Ectodermal cell (in vitro differentiated cells): ENCODE results near the gene NEK3.
"Not testable (repeated sequence)": the region's sequence is repeated elsewhere in the genome, so short reads cannot be mapped to it uniquely, and the experiment has no call there.

Experiments
- H3K27ac ChIP-seq: 2 replicates; pipeline ENCODE4 v1.7.0; 2013; ENCODE audit warnings: mild to moderate bottlenecking, low read depth, low read length; ENCODE audit not compliant: insufficient read depth, poor library complexity, severe bottlenecking
- H3K27me3 ChIP-seq: 2 replicates; pipeline ENCODE4 v1.7.0; 2013; ENCODE audit warnings: mild to moderate bottlenecking, low read length; ENCODE audit not compliant: insufficient read depth, control insufficient read depth, poor library complexity, severe bottlenecking
- H3K36me3 ChIP-seq: one replicate; pipeline ENCODE4 v1.7.0; 2013; ENCODE audit warnings: low read length; ENCODE audit not compliant: control insufficient read depth, insufficient read depth
- H3K4me1 ChIP-seq: one replicate; pipeline ENCODE4 v1.7.0; 2013; ENCODE audit warnings: low read length; ENCODE audit not compliant: control insufficient read depth, insufficient read depth
- H3K4me3 ChIP-seq: 2 replicates; pipeline ENCODE4 v1.7.0; 2013; ENCODE audit warnings: low read depth, low read length, control low read depth; ENCODE audit not compliant: insufficient read depth
- H3K9me3 ChIP-seq: 2 replicates; pipeline ENCODE4 v1.7.0; 2013; ENCODE audit warnings: mild to moderate bottlenecking, low read length, moderate library complexity; ENCODE audit not compliant: control insufficient read depth
- WGBS, 2 experiments: methylation state at CpG; one replicate each; pipeline ENCODE4 v1.1.7; 2013; ENCODE audit warnings: missing lambda C conversion rate in 2 of 2; 5-methylcytosine and 5-hydroxymethylcytosine counted together

Gene NEK3

GRCh38 chr13:52125547-52125946 is 33.9 kb downstream of the NEK3 start:
- Histone ChIP-seq H3K4me1 (no peaks in the 10 kb centered on the region), H3K27ac (no peak overlapping the region), H3K36me3 (no peaks in the 10 kb centered on the region), H3K9me3 (no peaks in the 10 kb centered on the region), H3K4me3 (no peak overlapping the region), H3K27me3 (peaks cover 8% of the 10 kb centered on the region)
- 88 to 91% methylated on average over 3 of the region's 3 CpGs for WGBS, 2 experiments

- no peak overlapping the region for H3K27ac ChIP-seq
- no peaks in the 10 kb centered on the region for H3K36me3 ChIP-seq
- WGBS, 2 experiments, result 77 to 88% methylated on average over 3 of the region's 3 CpGs
- H3K4me1 ChIP-seq, result no peaks in the 10 kb centered on the region
- no peaks in the 10 kb centered on the region for H3K9me3 ChIP-seq
- no peak overlapping the region for H3K4me3 ChIP-seq
- H3K27me3 ChIP-seq, result no peaks in the 10 kb centered on the region
These were observed 40.8 kb downstream of the NEK3 start for GRCh38 chr13:52118595-52118994.

- no peak overlapping the region for H3K4me3 ChIP-seq
- no peaks in the 10 kb centered on the region for H3K27me3 ChIP-seq
- H3K4me1 ChIP-seq, result no peaks in the 10 kb centered on the region
- WGBS, 2 experiments, result 93% methylated on average over 2 of the region's 2 CpGs
- H3K9me3 ChIP-seq, result no peaks in the 10 kb centered on the region
- H3K27ac ChIP-seq, result no peak overlapping the region
- H3K36me3 ChIP-seq, result no peaks in the 10 kb centered on the region
These were observed 41.3 kb downstream of the NEK3 start for GRCh38 chr13:52118095-52118494.

- H3K4me1 ChIP-seq, result no peaks in the 10 kb centered on the region
- no peak overlapping the region for H3K27ac ChIP-seq
- H3K27me3 ChIP-seq, result no peaks in the 10 kb centered on the region
- WGBS, 2 experiments, result 87 to 89% methylated on average over 1 of the region's 1 CpG
- no peaks in the 10 kb centered on the region for H3K9me3 ChIP-seq
- H3K4me3 ChIP-seq, result no peak overlapping the region
- H3K36me3 ChIP-seq, result no peaks in the 10 kb centered on the region
These were observed 46.8 kb downstream of the NEK3 start for GRCh38 chr13:52112591-52112990.

- no peak overlapping the region for H3K27ac ChIP-seq
- WGBS, 2 experiments, result 93 to 94% methylated on average over 1 of the region's 1 CpG
- no peaks in the 10 kb centered on the region for H3K4me1 ChIP-seq
- no peaks in the 10 kb centered on the region for H3K9me3 ChIP-seq
- no peaks in the 10 kb centered on the region for H3K27me3 ChIP-seq
- H3K4me3 ChIP-seq, result no peak overlapping the region
- no peaks in the 10 kb centered on the region for H3K36me3 ChIP-seq
These were observed 50.2 kb downstream of the NEK3 start for GRCh38 chr13:52109116-52109670.

GRCh38 chr13:52105841-52106240 is 53.6 kb downstream of the NEK3 start:
- no peaks in the 10 kb centered on the region for H3K9me3 ChIP-seq
- no peaks in the 10 kb centered on the region for H3K27me3 ChIP-seq
- H3K4me3 ChIP-seq, result no peak overlapping the region
- H3K27ac ChIP-seq, result no peak overlapping the region
- H3K36me3 ChIP-seq, result no peaks in the 10 kb centered on the region
- no peaks in the 10 kb centered on the region for H3K4me1 ChIP-seq
- 91 to 100% methylated on average over 1 of the region's 1 CpG for WGBS, 2 experiments

GRCh38 chr13:52104624-52105023 is 54.8 kb downstream of the NEK3 start:
- no peaks in the 10 kb centered on the region for H3K4me1 ChIP-seq
- no peaks in the 10 kb centered on the region for H3K36me3 ChIP-seq
- H3K27me3 ChIP-seq, result no peaks in the 10 kb centered on the region
- WGBS, 2 experiments, result 78% methylated on average over 1 of the region's 1 CpG; no CpG with 5 or more reads in 1 of the 2 experiments
- H3K4me3 ChIP-seq, result no peak overlapping the region
- H3K9me3 ChIP-seq, result no peaks in the 10 kb centered on the region
- no peak overlapping the region for H3K27ac ChIP-seq

- WGBS, 2 experiments, result 95 to 98% methylated on average over 5 of the region's 5 CpGs
- no peaks in the 10 kb centered on the region for H3K36me3 ChIP-seq
- H3K4me1 ChIP-seq, result no peaks in the 10 kb centered on the region
- no peak overlapping the region for H3K27ac ChIP-seq
- no peaks in the 10 kb centered on the region for H3K27me3 ChIP-seq
- H3K9me3 ChIP-seq, result no peaks in the 10 kb centered on the region
- H3K4me3 ChIP-seq, result no peak overlapping the region
These were observed 56.0 kb downstream of the NEK3 start for GRCh38 chr13:52103386-52103785.

GRCh38 chr13:52102423-52102822 is 57.0 kb downstream of the NEK3 start:
- H3K9me3 ChIP-seq, H3K4me3 ChIP-seq, H3K27me3 ChIP-seq, H3K36me3 ChIP-seq, H3K27ac ChIP-seq, H3K4me1 ChIP-seq: not testable (repeated sequence)
- 88 to 96% methylated on average over 3 of the region's 3 CpGs for WGBS, 2 experiments

- WGBS, 2 experiments, result 90 to 93% methylated on average over 5 of the region's 5 CpGs
- Histone ChIP-seq H3K4me1 (no peaks in the 10 kb centered on the region), H3K27me3 (no peaks in the 10 kb centered on the region), H3K27ac (no peak overlapping the region), H3K36me3 (no peaks in the 10 kb centered on the region), H3K4me3 (no peak overlapping the region), H3K9me3 (no peaks in the 10 kb centered on the region)
These were observed 62.2 kb downstream of the NEK3 start for GRCh38 chr13:52097197-52097596.

- H3K36me3 ChIP-seq, result no peaks in the 10 kb centered on the region
- no peaks in the 10 kb centered on the region for H3K27me3 ChIP-seq
- H3K4me3 ChIP-seq, result no peak overlapping the region
- no peaks in the 10 kb centered on the region for H3K9me3 ChIP-seq
- H3K27ac ChIP-seq, result no peak overlapping the region
- WGBS, 2 experiments, result 92 to 95% methylated on average over 3 of the region's 3 CpGs
- no peaks in the 10 kb centered on the region for H3K4me1 ChIP-seq
These were observed 62.6 kb downstream of the NEK3 start for GRCh38 chr13:52096748-52097147.
